GM21825 (cell line): ENCODE measurements around the gene LDLRAD1.
"Not testable (repeated sequence)": the region's sequence is repeated elsewhere in the genome, so short reads cannot be mapped to it uniquely, and the experiment has no call there.

Source experiments
- ATAC-seq: cut with Tn5 transposase; IDR thresholded peaks from one replicate; pipeline ENCODE4 v1.9.1; 2021; ENCODE audit warnings: mild to moderate bottlenecking, moderate library complexity; ENCODE audit not compliant: unreplicated experiment

The LDLRAD1 gene, protein sequence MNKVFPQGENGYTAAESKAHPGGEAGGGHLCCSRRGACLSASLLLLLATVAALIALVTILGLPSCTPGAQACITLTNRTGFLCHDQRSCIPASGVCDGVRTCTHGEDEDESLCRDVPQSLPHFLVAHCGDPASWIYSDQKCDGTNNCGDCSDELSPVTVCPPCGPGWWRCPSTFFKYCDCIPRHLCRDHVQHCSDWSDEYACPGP

GRCh38 chr1:54017979-54018378 lies at the start of gene LDLRAD1:
Gene LDLRAD1, minus strand, starts transcription at chr1:54018186. Its CDS starts 74 bp downstream, at chr1:54018112.
- no peak for ATAC-seq

- no peak for ATAC-seq
Observed at GRCh38 chr1:54064299-54064698, 46.3 kb upstream of the LDLRAD1 start.

DNA sequence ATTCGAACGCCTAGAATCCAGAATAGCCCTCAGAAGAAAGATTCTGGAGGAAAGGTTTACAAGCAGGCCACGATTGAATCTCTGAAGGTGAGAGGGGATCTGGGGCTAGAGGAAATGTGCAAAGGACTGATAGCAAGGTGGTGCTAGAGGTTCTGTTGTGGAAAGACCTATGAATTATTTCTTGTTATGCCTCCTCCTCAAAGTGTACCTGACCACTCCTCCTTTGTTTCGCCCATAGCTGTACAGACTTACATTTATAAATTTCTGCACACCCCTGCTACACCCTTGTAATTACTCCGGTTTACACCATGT lies 36.4 kb upstream of the LDLRAD1 start:
- no peak for ATAC-seq

DNA sequence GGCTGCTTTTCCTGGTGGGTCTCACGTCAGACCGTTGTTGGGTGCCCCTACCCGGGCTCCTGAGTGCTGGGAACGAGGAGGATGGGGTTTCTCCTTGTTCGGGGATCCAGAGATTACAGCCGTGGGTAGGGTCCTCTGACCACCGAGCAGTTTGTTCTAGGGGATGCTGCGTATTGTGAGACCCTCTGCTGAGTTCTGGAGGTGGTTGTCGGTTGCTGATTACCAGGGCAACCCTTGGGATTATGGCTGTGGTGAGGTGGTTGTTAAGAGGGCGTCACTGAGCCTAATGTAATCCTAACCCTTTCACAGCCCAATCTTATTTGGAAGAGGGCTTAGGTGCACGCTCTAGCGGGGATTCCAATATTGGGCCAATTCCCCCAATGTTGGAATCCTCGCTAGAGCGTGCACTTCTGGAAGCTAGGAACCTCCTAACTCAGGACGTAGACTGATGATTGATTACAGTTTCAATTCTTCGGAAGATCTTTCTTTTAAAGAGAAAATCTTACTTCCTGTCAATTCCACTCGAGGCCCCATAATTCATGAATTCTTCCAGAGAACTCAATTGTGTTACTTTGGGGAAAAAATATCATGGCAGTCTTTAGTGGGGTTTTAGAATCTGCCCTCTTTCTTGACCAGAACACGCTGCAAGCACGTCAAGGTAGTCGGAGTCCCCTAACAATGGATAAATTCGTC lies 35.9 kb upstream of the LDLRAD1 start:
- ATAC-seq, result no peak

DNA sequence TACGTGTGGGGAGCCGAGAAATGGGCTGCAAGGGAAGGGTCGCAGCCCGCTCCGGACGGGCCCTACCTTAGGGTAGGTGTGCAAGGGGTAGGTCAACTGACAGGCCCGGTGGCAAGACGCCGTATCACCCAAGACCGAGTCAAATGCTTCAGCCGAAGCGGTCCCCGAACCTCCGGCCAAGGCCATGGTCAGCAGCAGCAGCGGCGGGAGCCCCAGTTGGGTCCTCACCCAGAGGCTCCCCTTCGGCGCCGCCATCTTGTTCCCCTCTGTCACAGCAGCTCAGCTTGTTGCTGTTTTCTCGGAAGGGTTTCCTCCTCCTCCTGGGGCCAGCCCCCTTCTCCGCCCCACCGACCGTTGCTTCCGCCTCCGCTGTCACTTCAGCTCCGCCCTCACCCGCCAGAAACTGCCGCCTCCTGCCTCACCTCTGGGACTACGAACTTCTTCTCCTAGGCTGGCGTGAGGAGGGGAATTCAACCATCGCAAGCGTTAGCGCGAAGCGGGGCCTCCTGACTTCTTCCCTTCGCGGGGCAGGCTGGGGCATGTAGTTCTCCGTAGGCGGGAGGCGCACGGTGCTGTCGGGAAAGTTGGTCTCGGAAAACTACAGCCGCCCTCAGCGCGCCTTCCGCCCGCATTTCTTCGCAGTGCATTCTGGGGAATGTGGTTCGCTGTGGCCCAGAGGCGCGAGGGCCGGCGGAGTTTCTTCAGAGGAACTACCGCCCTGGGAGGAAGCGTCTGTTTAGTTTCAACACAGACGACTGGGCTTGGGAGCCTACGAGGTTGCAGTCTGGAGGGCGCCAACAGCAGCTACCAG lies 35.2 kb upstream of the LDLRAD1 start, which contains the start of the genes TCEANC2 and TMEM59:
TSS of gene TCEANC2 (plus strand) at position 675 of the 811 bp plus-strand sequence. CDS start 815 bp downstream, outside the sequence.
TSS of gene TMEM59 (minus strand) at position 271 of the 811 bp plus-strand sequence. CDS start at position 255, 16 bp downstream.
- ATAC-seq, result peak; percentile 92

DNA sequence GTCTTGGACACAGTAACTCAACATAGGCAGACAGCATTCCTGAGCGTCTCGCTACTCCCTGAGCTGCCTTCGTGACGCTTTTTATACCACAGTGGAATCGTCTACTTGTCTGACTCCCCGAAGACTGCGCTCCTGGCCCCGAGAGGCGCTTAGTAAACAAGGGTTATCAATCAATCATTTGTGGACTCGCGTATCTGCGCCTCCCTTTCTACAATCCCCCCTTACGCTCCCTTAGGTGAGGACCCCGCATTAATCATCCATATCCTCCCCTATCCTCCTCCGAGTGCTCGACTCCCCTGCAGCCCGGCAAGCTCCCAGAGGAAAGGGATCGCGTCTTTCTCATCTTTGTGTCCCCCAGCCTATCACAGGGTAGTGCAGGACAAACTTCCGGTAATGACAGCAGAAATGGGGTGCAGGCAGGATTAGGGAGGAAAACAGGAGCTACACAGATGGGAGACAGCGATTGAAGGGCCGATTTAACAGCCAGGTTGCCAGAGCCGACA lies 34.5 kb upstream of the LDLRAD1 start:
- peak; percentile 7 for ATAC-seq

DNA sequence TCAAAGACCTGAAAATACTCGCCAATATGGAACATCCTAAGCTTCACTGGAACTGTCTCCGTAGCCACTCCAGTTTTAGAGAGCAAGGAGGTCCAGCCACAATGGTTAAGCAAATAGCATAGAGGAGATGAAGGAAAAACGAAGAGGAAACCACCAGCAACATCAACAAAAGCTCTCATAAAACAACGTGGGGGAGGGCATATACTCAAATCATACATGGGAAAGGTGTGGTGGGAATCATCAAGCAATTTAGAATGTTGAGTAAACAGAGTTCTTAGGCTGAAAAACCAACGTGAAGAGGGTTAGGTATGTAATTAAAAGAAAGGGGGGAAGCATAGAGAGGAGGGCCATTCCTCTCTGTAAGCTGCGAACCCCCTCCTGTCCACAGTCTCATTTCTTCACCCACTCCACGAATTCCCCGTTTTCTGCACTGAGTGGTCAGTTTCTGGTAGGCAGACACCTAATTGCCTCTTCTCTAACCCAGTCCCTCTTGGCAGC lies 34.0 kb upstream of the LDLRAD1 start:
- no peak for ATAC-seq

DNA sequence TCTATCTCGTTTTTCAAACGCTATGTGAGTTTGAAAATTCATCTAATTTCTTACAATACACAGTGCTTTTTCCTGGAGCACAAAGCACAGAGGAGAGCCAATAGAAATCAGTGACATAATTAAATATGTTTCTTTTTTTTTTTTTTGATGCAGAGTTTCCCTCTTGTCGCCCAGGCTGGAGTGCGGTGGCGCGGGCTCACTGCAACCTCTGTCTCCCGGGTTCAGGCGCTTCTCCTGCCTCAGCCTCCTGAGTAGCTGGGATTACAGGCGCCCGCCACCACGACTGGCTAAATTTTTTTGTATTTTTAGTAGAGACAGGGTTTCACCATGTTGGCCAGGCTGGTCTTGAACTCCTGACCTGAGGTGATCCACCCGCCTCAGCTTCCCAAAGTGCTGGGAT lies 32.4 kb upstream of the LDLRAD1 start:
- not testable (repeated sequence) for ATAC-seq

DNA sequence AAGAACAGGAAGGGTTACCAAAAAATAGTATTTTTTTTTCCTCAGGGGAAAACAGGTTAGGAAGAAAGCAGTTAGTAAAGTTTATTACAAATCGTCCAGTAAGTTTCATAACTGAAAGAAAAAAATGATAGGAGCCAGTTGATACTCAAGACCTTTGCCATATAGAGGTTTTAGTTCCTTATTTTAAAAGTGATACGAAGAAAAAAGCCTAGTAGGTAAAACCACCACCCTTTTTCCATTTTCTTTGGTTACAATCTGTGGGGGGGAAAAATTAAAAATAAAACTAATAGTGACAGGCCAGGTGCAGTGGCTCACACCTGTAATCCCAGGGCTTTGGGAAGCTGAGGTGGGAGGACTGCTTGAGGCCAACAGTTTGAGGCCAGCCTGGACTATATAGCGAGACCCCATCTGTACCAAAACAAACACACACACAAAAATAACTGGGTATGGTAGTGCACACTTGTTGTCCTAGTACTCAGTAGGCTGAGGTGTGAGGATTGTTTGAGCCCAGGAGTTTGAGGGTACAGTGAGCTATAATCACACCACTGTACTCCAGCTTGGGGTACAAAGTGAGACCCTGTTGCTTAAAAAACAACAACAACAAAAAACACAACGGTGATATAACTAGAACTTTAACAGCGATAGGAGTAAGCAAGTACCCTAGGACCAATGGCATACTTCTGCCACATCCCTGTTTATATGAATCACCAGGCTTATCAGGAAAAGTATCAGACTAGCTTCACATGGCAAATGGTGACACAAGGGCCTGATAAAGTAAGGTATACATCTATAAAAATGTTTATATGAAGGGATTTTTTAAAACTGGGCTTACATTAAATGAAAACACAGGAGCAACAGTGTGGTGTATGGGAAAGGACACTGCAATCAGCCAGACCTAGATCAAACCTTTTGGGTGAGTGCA lies 29.7 kb upstream of the LDLRAD1 start:
- no peak for ATAC-seq

- ATAC-seq, result no peak
Observed at GRCh38 chr1:54046671-54047383, 28.8 kb upstream of the LDLRAD1 start.

DNA sequence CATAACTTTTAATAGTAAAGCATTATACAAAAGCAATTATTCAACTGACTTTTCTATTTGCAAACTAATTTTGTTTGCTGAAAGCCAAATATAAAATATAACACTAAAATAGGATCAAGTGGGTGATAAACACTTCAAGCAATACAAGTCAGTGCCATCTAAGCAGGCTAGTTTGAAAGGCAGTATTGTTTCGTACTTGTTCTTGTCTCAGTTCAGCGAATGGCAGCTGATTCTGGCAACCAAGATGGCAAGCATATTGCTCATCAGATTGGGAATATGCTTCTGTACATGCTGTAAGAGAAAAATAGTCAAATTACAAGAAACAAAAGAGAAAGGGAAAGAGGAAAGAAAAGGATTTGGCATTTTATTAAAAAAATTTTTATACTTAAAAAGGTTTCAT lies 27.5 kb upstream of the LDLRAD1 start:
- no peak for ATAC-seq

DNA sequence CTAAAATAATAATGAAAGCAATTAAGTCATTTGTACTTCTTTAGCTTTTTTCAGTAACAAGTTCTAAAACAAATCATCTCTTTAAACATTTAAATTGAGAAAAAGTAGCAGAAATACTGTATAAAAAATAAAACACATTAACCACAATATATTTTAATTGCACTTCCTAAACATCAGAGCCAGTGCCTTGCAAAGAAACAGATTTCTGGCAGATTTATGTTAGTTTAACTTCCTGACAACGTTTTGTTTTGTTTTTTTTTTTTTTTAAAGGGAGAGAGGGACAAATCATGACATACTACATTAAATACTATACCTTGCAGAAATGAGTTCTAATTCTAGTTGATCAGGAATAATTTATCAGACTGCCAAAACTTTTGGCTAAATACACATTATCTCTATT lies 23.8 kb upstream of the LDLRAD1 start:
- ATAC-seq, result no peak

DNA sequence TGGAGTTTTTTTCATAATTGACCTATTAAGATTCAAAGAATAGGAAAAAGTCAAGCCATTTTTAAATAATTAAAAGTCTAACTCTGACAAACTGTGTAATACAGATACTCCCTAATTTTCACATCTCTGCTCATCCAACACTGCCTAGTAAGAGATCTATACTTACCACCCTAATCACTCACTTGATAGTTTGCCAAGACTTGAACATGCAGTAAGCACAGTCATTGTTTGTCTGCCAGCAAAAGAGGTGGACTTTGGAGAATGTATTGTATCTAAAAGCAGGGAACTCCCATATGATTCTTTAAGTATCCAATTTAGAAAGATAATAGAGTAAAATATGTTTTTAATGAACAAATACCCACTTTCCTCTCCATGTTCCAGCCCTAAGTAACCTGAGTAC lies 19.5 kb upstream of the LDLRAD1 start:
- no peak for ATAC-seq

- no peak for ATAC-seq
Observed at GRCh38 chr1:54028306-54029251, 10.6 kb upstream of the LDLRAD1 start.

DNA sequence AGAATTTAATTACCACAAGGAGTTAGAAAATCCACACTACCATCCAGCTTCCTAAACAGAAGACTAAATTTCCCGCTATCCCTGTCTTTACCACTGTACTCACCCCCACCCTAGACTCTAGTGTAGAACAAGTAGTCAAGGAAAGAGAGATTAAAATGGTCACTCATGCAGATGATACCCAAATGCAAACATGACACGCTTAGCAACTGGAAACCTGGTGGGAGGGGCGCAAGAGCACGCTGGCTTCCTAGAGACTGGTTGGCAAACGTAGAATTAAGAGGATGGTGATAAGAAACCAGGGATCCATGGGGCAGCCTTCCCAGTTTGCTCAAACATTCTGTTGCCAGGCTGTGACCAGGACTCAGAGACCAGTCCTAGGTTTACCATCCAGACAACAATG lies 9.9 kb upstream of the LDLRAD1 start:
- no peak for ATAC-seq

DNA sequence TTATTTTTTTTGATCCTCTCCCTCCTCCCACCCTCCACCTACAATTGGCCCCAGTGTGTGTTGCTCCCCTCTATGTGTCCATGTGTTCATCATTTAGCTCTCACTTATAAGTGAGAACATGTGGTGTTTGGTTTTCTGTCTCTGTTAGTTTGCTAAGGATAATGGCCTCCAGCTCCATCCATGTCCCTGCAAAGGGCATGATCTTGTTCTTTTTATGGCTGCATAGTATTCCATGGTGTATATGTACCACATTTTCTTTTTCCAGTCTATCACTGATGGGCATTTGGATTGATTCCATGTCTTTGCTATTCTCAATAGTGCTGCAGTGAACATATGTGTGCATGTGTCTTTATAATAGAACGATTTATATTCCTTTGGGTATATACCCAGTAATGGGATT lies 6.8 kb upstream of the LDLRAD1 start:
- ATAC-seq, result not testable (repeated sequence)

GRCh38 chr1:54024358-54024757 lies 6.4 kb upstream of the LDLRAD1 start:
- ATAC-seq, result no peak

DNA sequence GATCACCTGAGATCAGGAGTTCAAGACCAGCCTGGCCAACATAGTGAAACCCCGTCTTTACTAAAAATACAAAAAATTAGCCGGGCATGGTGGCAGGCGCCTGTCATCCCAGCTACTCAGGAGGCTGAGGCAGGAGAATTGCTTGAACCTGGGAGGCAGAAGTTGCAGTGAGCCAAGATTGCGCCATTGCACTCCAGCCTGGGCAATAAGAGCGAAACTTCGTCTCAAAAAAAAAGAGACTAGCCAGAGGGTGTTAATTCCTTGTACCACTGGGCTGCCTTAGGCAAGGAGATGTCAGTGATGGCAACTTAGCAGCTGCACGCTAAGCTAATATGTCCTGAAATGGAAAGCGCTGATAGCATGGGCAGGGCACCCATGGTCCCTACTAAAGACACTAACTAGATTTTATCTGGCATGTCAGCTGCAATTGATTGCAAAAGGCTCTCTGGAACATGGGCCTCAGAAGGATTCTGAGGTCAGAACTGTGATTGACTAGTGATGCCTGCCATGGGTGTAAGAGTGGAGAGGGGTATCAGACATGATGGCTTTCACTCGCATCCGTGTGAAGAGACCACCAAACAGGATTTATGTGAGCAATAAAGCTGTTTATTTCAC lies 1.7 kb upstream of the LDLRAD1 start:
- ATAC-seq, result not testable (repeated sequence)
